ENCODE results near the gene MRPL27.
"Not testable (repeated sequence)": the region's sequence is repeated elsewhere in the genome, so short reads cannot be mapped to it uniquely, and the experiment has no call there.

The MRPL27 gene

DNA sequence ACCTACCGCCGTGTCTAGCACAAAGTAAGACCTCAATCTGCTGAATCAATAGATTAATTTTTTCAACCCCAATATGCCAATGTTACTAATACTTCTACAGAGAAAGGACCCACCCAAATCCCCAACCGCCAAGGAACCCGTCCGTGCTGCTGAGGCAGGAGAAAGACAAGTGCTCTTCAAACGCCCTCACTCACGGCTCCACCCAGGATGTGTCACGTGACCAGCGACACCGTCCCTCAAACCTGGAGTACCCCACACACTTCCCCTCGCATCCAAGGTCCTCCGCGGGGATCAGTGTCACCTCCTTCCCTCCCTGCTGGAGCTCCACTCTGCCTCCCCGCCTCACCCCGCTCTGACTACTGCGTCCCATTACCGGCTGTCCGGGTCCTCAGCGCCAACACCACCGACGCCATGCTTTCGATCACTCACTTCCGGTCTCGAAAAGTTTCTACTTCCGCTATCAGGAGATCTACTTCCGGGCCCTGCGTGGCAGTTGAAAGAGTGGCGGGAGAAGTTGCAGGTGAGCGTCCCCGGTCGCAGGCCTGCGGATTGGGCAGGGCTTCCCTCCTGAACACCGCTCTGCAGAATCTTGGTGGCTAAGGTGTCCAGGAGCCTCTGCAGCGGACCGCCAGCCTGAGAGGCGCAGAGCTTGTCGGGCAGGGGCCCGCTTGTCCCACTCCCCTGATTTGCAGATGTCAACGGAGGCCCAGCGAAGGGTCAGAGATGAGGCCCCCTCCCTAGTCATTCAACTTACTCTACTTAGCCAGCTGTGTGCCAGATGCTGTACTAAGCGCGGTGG, at the start of gene MRPL27, which contains the start of gene EME1:
Gene MRPL27 (minus strand): TSS at position 427 of the 799 bp plus-strand sequence. CDS start 14 bp downstream, at position 413.
Gene EME1 (plus strand): TSS at position 472 of the 799 bp plus-strand sequence. CDS start 1,980 bp downstream, outside the sequence.
- intact Hi-C loops (cut with DNase I; ENCODE audit: low total_unique reads) = no loop called here
- Histone ChIP-seq H3K9me3 (no peaks in the 10 kb centered on the region), H3K27ac (peak within 1 kb of the TSS; percentile 86 to 91), H3K4me1 (peaks cover 0 to 24% (median 17%) of the 10 kb centered on the region in 4 donors), H3K4me3 (peak within 1 kb of the TSS; percentile 64 to 73), H3K36me3 (peaks cover 22 to 29% (median 23%) of the 10 kb centered on the region in 3 donors), H3K27me3 (no peaks in the 10 kb centered on the region)
- DNase-seq = peak; percentile 86 to 90
- no peak for TF ChIP-seq CTCF (IDR thresholded peaks at IDR 0.05)

DNA sequence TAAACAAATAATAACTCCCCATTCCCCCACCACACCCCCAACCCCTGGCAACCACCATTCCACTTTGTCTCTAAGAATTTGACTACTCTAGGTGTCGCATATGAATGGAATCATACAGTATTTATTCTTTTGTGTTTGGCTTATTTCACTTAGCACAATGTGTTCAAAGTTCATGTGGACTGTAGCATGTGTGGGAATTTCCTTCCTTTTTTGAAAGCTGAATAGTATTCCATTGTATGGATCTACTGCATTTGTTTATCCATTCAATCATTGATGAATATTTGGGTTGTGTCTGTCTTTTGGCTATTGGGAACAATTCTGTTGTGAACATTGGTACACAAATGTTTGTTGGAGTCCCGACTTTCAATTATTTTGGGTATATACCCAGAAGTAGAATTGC, 49.8 kb upstream of the MRPL27 start:
- DNase-seq = no peak
- TF ChIP-seq CTCF (IDR thresholded peaks at IDR 0.05) = no peak
- Histone ChIP-seq H3K27me3 (no peaks in the 10 kb centered on the region), H3K4me3 (no peak overlapping the region), H3K9me3 (no peaks in the 10 kb centered on the region), H3K27ac (no peak overlapping the region), H3K4me1 (peaks cover 0 to 38% (median 18%) of the 10 kb centered on the region in 4 donors), H3K36me3 (no peaks in the 10 kb centered on the region)
- intact Hi-C loops (cut with DNase I; ENCODE audit: low total_unique reads) = no loop called here

- no peaks in the 10 kb centered on the region for H3K9me3 ChIP-seq
- peaks cover 0 to 26% (median 9%) of the 10 kb centered on the region in 4 donors for H3K4me1 ChIP-seq
- peak overlapping the region; percentile 11 to 21 for H3K27ac ChIP-seq
- intact Hi-C loops (cut with DNase I; ENCODE audit: low total_unique reads) = no loop called here
- no peaks in the 10 kb centered on the region for H3K27me3 ChIP-seq
- H3K36me3 ChIP-seq = no peaks in the 10 kb centered on the region
- H3K4me3 ChIP-seq = peak overlapping the region in 1 of 2 donors; percentile 10
- no peak for TF ChIP-seq CTCF (IDR thresholded peaks at IDR 0.05)
- DNase-seq = no peak
Measured at GRCh38 chr17:50421308-50422051, 48.5 kb upstream of the MRPL27 start.

GRCh38 chr17:50420419-50421112, 47.6 kb upstream of the MRPL27 start:
- Histone ChIP-seq H3K4me1 (peaks cover 0 to 17% (median 7%) of the 10 kb centered on the region in 4 donors), H3K4me3 (no peak overlapping the region), H3K27me3 (no peaks in the 10 kb centered on the region), H3K9me3 (no peaks in the 10 kb centered on the region), H3K27ac (peak overlapping the region in 1 of 2 donors; percentile 21), H3K36me3 (no peaks in the 10 kb centered on the region)
- no peak for DNase-seq
- no peak for TF ChIP-seq CTCF (IDR thresholded peaks at IDR 0.05)
- intact Hi-C loops (cut with DNase I; ENCODE audit: low total_unique reads) = no loop called here

DNA sequence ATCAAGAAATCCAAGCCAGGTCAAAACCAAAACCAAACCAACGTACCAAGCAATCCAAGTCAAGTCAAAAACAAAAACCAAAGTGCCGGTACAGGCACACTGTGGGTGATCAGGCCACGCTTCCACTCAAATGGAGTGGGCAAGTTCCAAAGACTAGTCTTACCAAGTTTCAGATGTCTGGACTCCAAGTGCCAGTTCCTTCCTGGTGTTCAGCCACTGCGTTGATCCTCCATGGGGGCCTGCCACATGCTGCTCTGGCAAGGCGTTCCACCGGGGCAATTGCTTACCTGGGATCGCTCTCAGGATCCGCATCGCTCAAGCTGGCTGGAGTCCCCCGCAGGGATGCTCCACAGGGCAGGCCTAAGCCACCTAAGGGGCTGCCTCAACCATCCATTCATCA, 46.6 kb upstream of the MRPL27 start:
- H3K36me3 ChIP-seq; H3K27ac ChIP-seq; H3K4me3 ChIP-seq; H3K4me1 ChIP-seq; intact Hi-C loops (cut with DNase I; ENCODE audit: low total_unique reads); DNase-seq; H3K9me3 ChIP-seq; H3K27me3 ChIP-seq: not testable (repeated sequence)

All from tibial artery (tissue), 4 donors.